CD4-positive, alpha-beta T cell treated with Interleukin-10 for 1 hour (primary cell): ENCODE data around the gene FOS.

Source experiments
- DNase-seq: peaks from one replicate; pipeline ENCODE4 v3.0.0-alpha.2; 2020

Gene FOS

GRCh38 chr14:75322746-75323145, 44.1 kb downstream of the FOS start:
- DNase-seq, result no peak

DNA sequence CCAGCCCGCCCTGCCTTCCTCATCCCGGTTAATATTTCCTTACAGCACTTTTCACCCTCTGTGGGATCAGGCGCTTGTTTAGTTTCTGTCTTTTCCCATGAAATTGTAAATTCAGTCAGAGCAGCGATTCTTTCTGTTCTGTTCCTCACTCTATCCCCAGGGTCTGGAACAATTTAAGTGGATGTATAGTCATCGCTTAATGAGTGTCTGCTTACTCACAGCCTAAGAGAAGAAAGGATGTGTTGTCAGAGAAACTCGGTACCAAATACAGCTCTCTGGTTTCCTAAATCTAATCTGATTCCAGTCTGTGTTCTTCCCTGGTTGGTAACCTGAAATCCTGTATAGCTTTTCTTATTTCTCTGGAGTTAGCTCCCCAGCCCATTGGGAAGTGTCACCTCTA, 44.9 kb downstream of the FOS start:
- no peak for DNase-seq

GRCh38 chr14:75328558-75329155, 50.0 kb downstream of the FOS start:
- no peak for DNase-seq

DNA sequence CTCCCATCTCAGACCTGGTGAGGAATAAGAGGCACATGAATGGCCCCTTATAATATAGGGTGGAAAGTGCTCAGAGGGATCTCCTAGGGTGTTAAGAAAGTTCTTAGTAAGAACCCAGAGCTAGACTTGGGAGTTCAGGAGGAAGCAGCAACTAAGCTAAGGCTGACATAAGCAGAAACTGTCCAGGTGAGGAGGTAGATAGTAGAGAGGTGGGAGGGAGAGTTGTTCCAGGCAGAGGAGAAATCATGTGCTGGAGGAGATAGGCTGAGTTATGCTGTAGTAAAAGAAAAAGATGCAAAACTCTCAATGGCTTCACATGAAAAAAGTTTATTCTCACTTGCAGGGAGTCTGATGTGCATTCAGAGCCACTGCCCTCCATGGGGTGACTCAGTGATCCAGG, 50.7 kb downstream of the FOS start:
- no peak for DNase-seq

DNA sequence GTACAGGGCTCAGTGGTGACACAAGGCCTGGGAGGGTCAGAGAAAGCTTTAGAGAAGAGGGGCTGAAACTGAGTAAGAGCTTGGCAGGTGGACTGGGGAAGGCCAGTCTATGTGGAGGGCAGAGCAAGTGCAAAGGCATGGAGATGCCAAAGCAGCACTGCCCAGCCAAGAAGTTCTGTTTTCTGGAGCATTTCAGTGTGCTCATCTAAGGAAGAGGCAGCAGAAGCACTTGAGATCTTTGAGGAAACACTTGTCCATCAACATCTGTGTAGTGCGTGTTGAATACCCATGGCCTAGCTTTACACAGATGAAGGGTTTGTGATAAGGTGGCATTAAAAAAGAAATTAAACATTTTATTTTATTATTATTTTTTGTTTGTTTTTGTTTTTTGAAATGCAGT, 52.8 kb downstream of the FOS start:
- no peak for DNase-seq
